Spleen (tissue), 11 donors: ENCODE data around the gene ZNF641. TPM values are rescaled to one million over a fixed set of nuclear protein-coding genes. Genes with fewer than 3 reads are reported as not detected.

Experiments
- DNase-seq: peaks from one replicate; pipeline ENCODE4 v3.0.0-alpha.2; 2020
- H3K27ac ChIP-seq, 8 donors: fragments of 200-600 bp; sonication (generic) in 7 of 8; 1 replicate in 4 of 8; 2 replicates in 4 of 8; pipeline versions ENCODE4 v1.5.0 to v1.8.0; 2016 to 2021; ENCODE audit warnings: inconsistent platforms in 4 of 8, mild to moderate bottlenecking in 4 of 8, moderate library complexity in 1 of 8
- H3K27me3 ChIP-seq, 7 donors: fragments of 200-600 bp; sonication (generic) in 6 of 7; replicated peaks in 1 of 7; 1 replicate in 4 of 7; 2 replicates in 3 of 7; pipeline versions ENCODE4 v1.5.0 to v1.8.0; 2016 to 2021; ENCODE audit warnings: inconsistent platforms in 3 of 7, mild to moderate bottlenecking in 1 of 7
- H3K36me3 ChIP-seq, 6 donors: fragments of 200-600 bp; sonication (generic) in 5 of 6; 1 replicate in 4 of 6; 2 replicates in 2 of 6; pipeline versions ENCODE4 v1.5.0 to v1.8.0; 2016 to 2021; ENCODE audit warnings: inconsistent platforms in 2 of 6
- H3K4me1 ChIP-seq, 6 donors: fragments of 200-600 bp; sonication (generic) in 5 of 6; 1 replicate in 3 of 6; 2 replicates in 3 of 6; pipeline versions ENCODE4 v1.5.0 to v1.8.0; 2016 to 2021; ENCODE audit warnings: inconsistent platforms in 3 of 6
- H3K4me3 ChIP-seq, 8 donors: fragments of 200-600 bp; sonication (generic) in 7 of 8; 1 replicate in 4 of 8; 2 replicates in 4 of 8; pipeline versions ENCODE4 v1.5.0 to v1.8.0; 2016 to 2021; ENCODE audit warnings: inconsistent platforms in 4 of 8, mild to moderate bottlenecking in 4 of 8, moderate library complexity in 2 of 8
- H3K9me3 ChIP-seq, 8 donors: fragments of 200-600 bp; sonication (generic) in 7 of 8; 1 replicate in 4 of 8; 2 replicates in 4 of 8; pipeline versions ENCODE4 v1.5.0 to v1.8.0; 2016 to 2021; ENCODE audit warnings: inconsistent platforms in 4 of 8
- CTCF ChIP-seq, 11 experiments: fragments of 200-600 bp in 7 of 11; fragments of 450-650 bp in 4 of 11; sonication (generic) in 4 of 11; IDR thresholded peaks in 8 of 11; conservative IDR thresholded peaks in 3 of 11; 1 replicate in 7 of 11; 2 replicates in 4 of 11; pipeline versions ENCODE4 v1.4.0 to v1.8.0; 2016 to 2021; ENCODE audit warnings: antibody characterized with exemption in 11 of 11, inconsistent platforms in 4 of 11, mild to moderate bottlenecking in 1 of 11
- POLR2A ChIP-seq, 3 donors: fragments of 450-650 bp; IDR thresholded peaks; one replicate each; pipeline ENCODE4 v1.5.1; 2017; ENCODE audit warnings: antibody characterized with exemption in 3 of 3, mild to moderate bottlenecking in 1 of 3
- POLR2AphosphoS5 ChIP-seq, 3 donors: sonication (generic); formaldehyde crosslinking; IDR thresholded peaks; one replicate each; pipeline ENCODE4 v1.5.1; 2017; ENCODE audit warnings: antibody characterized with exemption in 3 of 3
- WGBS, 5 donors: extraction: QIAGEN DNeasy Blood & Tissue Kit in 3 of 5; methylation state at CpG; one replicate each; pipeline versions ENCODE4 v1.1.5 to v1.1.7; 2013 to 2018; 5-methylcytosine and 5-hydroxymethylcytosine counted together
- intact Hi-C: fragments of 100-400 bp; cut with DNase I; formaldehyde crosslinking; loops from one replicate; pipeline ENCODE4 v1.15.0; 2023; ENCODE audit warnings: low total_unique reads
- polyA plus RNA-seq, 3 donors: library from polyadenylated mRNA; stranded (reverse); fragments of 200-250 nt; gene quantifications; one replicate each; pipeline ENCODE4 v1.2.1, GENCODE V29; 2013
- total RNA-seq, 7 donors: library from RNA; depleted of rRNA in 3 of 7; stranded (reverse); fragments of >200 nt in 3 of 7; fragmentation: NEBNext Ultra II Directional in 4 of 7; extraction: Animal tissue kit (Norgen Biotek cat#: 25700) in 4 of 7; gene quantifications; one replicate each; pipeline versions ENCODE4 v1.1.0 to v1.2.1, GENCODE V29; 2016 to 2021
- donor health status: healthy with polysubstance abuse.
- donor health status: DM: no; HTN: no; CAD: no; lungs with moderate emphysema.
- donor health status: DM: no; HTN: no; CAD: no.
- donor health status: Bipolar disorder and iron deficiency.
- donor health status: healthy.
- donor health status: DM: no; HTN: no; CAD: no.
- donor health status: DM: yes; HTN: yes; CAD: no.

The ZNF641 gene
- total and polyA plus RNA-seq, 10 donors, result 3.3 to 67.7 (median 36.4) TPM

GRCh38 chr12:48329199-48329939, 21.4 kb downstream of the ZNF641 start:
- WGBS, 5 donors, result 90 to 93% (median 91%) methylated on average over 50 to 55 of the region's 55 CpGs
- no peak overlapping the region for H3K27ac ChIP-seq
- H3K9me3 ChIP-seq, result no peaks in the 10 kb centered on the region
- no peak for DNase-seq
- H3K27me3 ChIP-seq, result peaks cover 0 to 28% (median 5%) of the 10 kb centered on the region in 7 donors
- no peaks in the 10 kb centered on the region for H3K36me3 ChIP-seq
- H3K4me1 ChIP-seq, result peaks cover 0 to 5% (median 0%) of the 10 kb centered on the region in 6 donors
- TF ChIP-seq POLR2A (IDR thresholded peaks at IDR 0.05) (no peak), POLR2AphosphoS5 (IDR thresholded peaks at IDR 0.05) (no peak), CTCF (IDR thresholded peaks at IDR 0.05 in 8 of 11, conservative IDR thresholded peaks at IDR 0.05 in 3 of 11) (no peak)
- no peak overlapping the region for H3K4me3 ChIP-seq
- intact Hi-C loops, result no loop called here

- Histone ChIP-seq H3K36me3 (no peaks in the 10 kb centered on the region), H3K4me1 (peaks cover 0 to 5% (median 2%) of the 10 kb centered on the region in 6 donors), H3K27ac (no peak overlapping the region), H3K4me3 (no peak overlapping the region), H3K9me3 (peaks cover 0 to 9% (median 0%) of the 10 kb centered on the region in 8 donors), H3K27me3 (peaks cover 0 to 5% (median 0%) of the 10 kb centered on the region in 7 donors)
- DNase-seq, result no peak
- intact Hi-C loops, result no loop called here
- 76 to 97% (median 94%) methylated on average over 2 of the region's 2 CpGs; no CpG with 5 or more reads in 1 of the 5 donors for WGBS, 5 donors
- TF ChIP-seq CTCF (IDR thresholded peaks at IDR 0.05 in 8 of 11, conservative IDR thresholded peaks at IDR 0.05 in 3 of 11) (no peak), POLR2A (IDR thresholded peaks at IDR 0.05) (no peak), POLR2AphosphoS5 (IDR thresholded peaks at IDR 0.05) (no peak)
These were observed 34.2 kb downstream of the ZNF641 start for GRCh38 chr12:48316491-48316890.

- no peak overlapping the region for H3K4me3 ChIP-seq
- H3K4me1 ChIP-seq, result peaks cover 0 to 10% (median 3%) of the 10 kb centered on the region in 6 donors
- WGBS, 5 donors, result 39 to 74% (median 56%) methylated on average over 3 of the region's 3 CpGs
- peaks cover 0 to 5% (median 0%) of the 10 kb centered on the region in 7 donors for H3K27me3 ChIP-seq
- no peaks in the 10 kb centered on the region for H3K36me3 ChIP-seq
- intact Hi-C loops, result no loop called here
- H3K9me3 ChIP-seq, result peaks cover 0 to 5% (median 0%) of the 10 kb centered on the region in 8 donors
- H3K27ac ChIP-seq, result peak overlapping the region in 2 of 8 donors; percentile 6 to 11
- no peak for DNase-seq
- peak in 1 of 3 donors; percentile 25 for TF ChIP-seq POLR2AphosphoS5 (IDR thresholded peaks at IDR 0.05)
- no peak for TF ChIP-seq POLR2A (IDR thresholded peaks at IDR 0.05)
These were observed 39.4 kb downstream of the ZNF641 start for GRCh38 chr12:48311313-48311712.

- no peak overlapping the region for H3K27ac ChIP-seq
- intact Hi-C loops, result no loop called here
- H3K4me1 ChIP-seq, result peaks cover 0 to 16% (median 7%) of the 10 kb centered on the region in 6 donors
- H3K27me3 ChIP-seq, result no peaks in the 10 kb centered on the region
- DNase-seq, result no peak
- no peak overlapping the region for H3K4me3 ChIP-seq
- no peaks in the 10 kb centered on the region for H3K9me3 ChIP-seq
- TF ChIP-seq POLR2AphosphoS5 (IDR thresholded peaks at IDR 0.05) (no peak), POLR2A (IDR thresholded peaks at IDR 0.05) (no peak), CTCF (IDR thresholded peaks at IDR 0.05 in 8 of 11, conservative IDR thresholded peaks at IDR 0.05 in 3 of 11) (no peak)
- no peaks in the 10 kb centered on the region for H3K36me3 ChIP-seq
- WGBS, 5 donors, result 94 to 98% (median 97%) methylated on average over 13 of the region's 13 CpGs
These were observed 43.5 kb downstream of the ZNF641 start for GRCh38 chr12:48307269-48307668.
